ENCODE results near the gene VGLL3. TPM values are rescaled to one million over a fixed set of nuclear protein-coding genes. Genes with fewer than 3 reads are reported as not detected.

VGLL3 gene
- total RNA-seq, 2 donors from 2014 or later = 45.6 to 80.0 TPM

- Histone ChIP-seq H3K4me1 (ENCODE audit: control insufficient read depth in 1 of 2, low read depth in 2 of 2) (peaks cover 11 to 22% of the 10 kb centered on the region in 2 donors), H3K27me3 (replicated peaks; ENCODE audit: insufficient read depth) (no peaks in the 10 kb centered on the region), H3K4me3 (no peak overlapping the region), H3K27ac (no peak overlapping the region), H3K36me3 (peaks cover 4% of the 10 kb centered on the region), H3K9me3 (no peaks in the 10 kb centered on the region)
- DNase-seq (ENCODE audit: low spot score) (no peak), ATAC-seq (ENCODE audit: insufficient number of reproducible peaks, low FRiP score, low read depth) (no peak)
- no peak for TF ChIP-seq CTCF (IDR thresholded peaks at IDR 0.05)
These were observed 27.3 kb downstream of the VGLL3 start for GRCh38 chr3:86963611-86964010.

- H3K36me3 ChIP-seq = no peaks in the 10 kb centered on the region
- ATAC-seq (ENCODE audit: insufficient number of reproducible peaks, low FRiP score, low read depth) (no peak), DNase-seq (ENCODE audit: low spot score) (no peak)
- H3K4me3 ChIP-seq = no peak overlapping the region
- TF ChIP-seq CTCF (IDR thresholded peaks at IDR 0.05) = no peak
- no peak overlapping the region for H3K27ac ChIP-seq
- H3K27me3 ChIP-seq (replicated peaks; ENCODE audit: insufficient read depth) = no peaks in the 10 kb centered on the region
- H3K4me1 ChIP-seq (ENCODE audit: control insufficient read depth in 1 of 2, low read depth in 2 of 2) = peaks cover 11 to 23% of the 10 kb centered on the region in 2 donors
- H3K9me3 ChIP-seq = no peaks in the 10 kb centered on the region
These were observed 29.7 kb downstream of the VGLL3 start for GRCh38 chr3:86961297-86961696.

GRCh38 chr3:86960550-86960949 lies 30.4 kb downstream of the VGLL3 start:
- no peak for ATAC-seq (ENCODE audit: insufficient number of reproducible peaks, low FRiP score, low read depth)
- DNase-seq (ENCODE audit: low spot score) = no peak
- Histone ChIP-seq H3K36me3 (no peaks in the 10 kb centered on the region), H3K4me3 (no peak overlapping the region), H3K4me1 (ENCODE audit: control insufficient read depth in 1 of 2, low read depth in 2 of 2) (peaks cover 11 to 27% of the 10 kb centered on the region in 2 donors), H3K27me3 (replicated peaks; ENCODE audit: insufficient read depth) (no peaks in the 10 kb centered on the region), H3K27ac (no peak overlapping the region), H3K9me3 (no peaks in the 10 kb centered on the region)
- TF ChIP-seq CTCF (IDR thresholded peaks at IDR 0.05) = no peak

- TF ChIP-seq CTCF (IDR thresholded peaks at IDR 0.05) = no peak
- peaks cover 11 to 29% of the 10 kb centered on the region in 2 donors for H3K4me1 ChIP-seq (ENCODE audit: control insufficient read depth in 1 of 2, low read depth in 2 of 2)
- no peaks in the 10 kb centered on the region for H3K36me3 ChIP-seq
- H3K9me3 ChIP-seq = no peaks in the 10 kb centered on the region
- no peaks in the 10 kb centered on the region for H3K27me3 ChIP-seq (replicated peaks; ENCODE audit: insufficient read depth)
- ATAC-seq (ENCODE audit: insufficient number of reproducible peaks, low FRiP score, low read depth) = no peak
- H3K4me3 ChIP-seq = no peak overlapping the region
- no peak overlapping the region for H3K27ac ChIP-seq
- no peak for DNase-seq (ENCODE audit: low spot score)
These were observed 32.4 kb downstream of the VGLL3 start for GRCh38 chr3:86958534-86958933.

- H3K36me3 ChIP-seq = no peaks in the 10 kb centered on the region
- no peak overlapping the region for H3K4me3 ChIP-seq
- H3K4me1 ChIP-seq (ENCODE audit: control insufficient read depth in 1 of 2, low read depth in 2 of 2) = peaks cover 6 to 13% of the 10 kb centered on the region in 2 donors
- no peak overlapping the region for H3K27ac ChIP-seq
- no peak for DNase-seq (ENCODE audit: low spot score)
- no peaks in the 10 kb centered on the region for H3K27me3 ChIP-seq (replicated peaks; ENCODE audit: insufficient read depth)
- H3K9me3 ChIP-seq = no peaks in the 10 kb centered on the region
- no peak for ATAC-seq (ENCODE audit: insufficient number of reproducible peaks, low FRiP score, low read depth)
- no peak for TF ChIP-seq CTCF (IDR thresholded peaks at IDR 0.05)
These were observed 36.2 kb downstream of the VGLL3 start for GRCh38 chr3:86954747-86955146.
